Ishikawa (cell line): ENCODE results near the gene DHDH.

Experiments used
- FOXM1 ChIP-seq: IDR thresholded peaks from 2 replicates; pipeline ENCODE4 v1.6.1; 2012; ENCODE audit warnings: low read depth, borderline replicate concordance
- RAD21 ChIP-seq: IDR thresholded peaks from 2 replicates; pipeline ENCODE4 v1.6.1; 2012; ENCODE audit warnings: low read depth

GRCh38 chr19:48928164-48929025 is 5.1 kb upstream of the DHDH start:
- TF ChIP-seq RAD21 (no peak), FOXM1 (no peak)
